ENCODE results near the gene PRR23E.

GRCh38 chr3:127182848-127183714, 9.8 kb upstream of the PRR23E start:
- TF ChIP-seq REST (IDR thresholded peaks at IDR 0.05; ENCODE audit: insufficient read depth in 1 of 2, low read depth in 2 of 2, low read length in 2 of 2) (no peak), POLR2AphosphoS5 (IDR thresholded peaks at IDR 0.05; ENCODE audit: low read depth, low read length) (no peak), TAF1 (IDR thresholded peaks at IDR 0.05; ENCODE audit: borderline replicate concordance, insufficient read depth, low read length) (no peak)

All from PFSK-1 (cell line).